BLaER1 (cell line): ENCODE results near the gene PPM1B.
"Not testable (repeated sequence)": the region's sequence is repeated elsewhere in the genome, so short reads cannot be mapped to it uniquely, and the experiment has no call there.

Experiments
- H3K27ac ChIP-seq: shearing (Covaris generic); formaldehyde crosslinking; 2 replicates; pipeline ENCODE4 v1.8.1; 2022
- H3K27me3 ChIP-seq: shearing (Covaris generic); formaldehyde crosslinking; 2 replicates; pipeline ENCODE4 v1.8.1; 2022
- H3K36me3 ChIP-seq: shearing (Covaris generic); formaldehyde crosslinking; 2 replicates; pipeline ENCODE4 v1.8.1; 2022
- H3K4me1 ChIP-seq: shearing (Covaris generic); formaldehyde crosslinking; 2 replicates; pipeline ENCODE4 v1.8.1; 2022
- H3K4me2 ChIP-seq: shearing (Covaris generic); formaldehyde crosslinking; 2 replicates; pipeline ENCODE4 v1.8.1; 2022
- H3K4me3 ChIP-seq: shearing (Covaris generic); formaldehyde crosslinking; 2 replicates; pipeline ENCODE4 v1.8.1; 2022
- H3K9ac ChIP-seq: shearing (Covaris generic); formaldehyde crosslinking; 2 replicates; pipeline ENCODE4 v1.8.1; 2022
- H3K9me3 ChIP-seq: shearing (Covaris generic); formaldehyde crosslinking; 2 replicates; pipeline ENCODE4 v1.8.1; 2022
- H4K20me1 ChIP-seq: shearing (Covaris generic); formaldehyde crosslinking; 2 replicates; pipeline ENCODE4 v1.8.1; 2022
- Cebpa-rat ChIP-seq: shearing (Covaris generic); IDR thresholded peaks from 2 replicates; pipeline ENCODE4 v1.8.1; 2022

The PPM1B gene

DNA sequence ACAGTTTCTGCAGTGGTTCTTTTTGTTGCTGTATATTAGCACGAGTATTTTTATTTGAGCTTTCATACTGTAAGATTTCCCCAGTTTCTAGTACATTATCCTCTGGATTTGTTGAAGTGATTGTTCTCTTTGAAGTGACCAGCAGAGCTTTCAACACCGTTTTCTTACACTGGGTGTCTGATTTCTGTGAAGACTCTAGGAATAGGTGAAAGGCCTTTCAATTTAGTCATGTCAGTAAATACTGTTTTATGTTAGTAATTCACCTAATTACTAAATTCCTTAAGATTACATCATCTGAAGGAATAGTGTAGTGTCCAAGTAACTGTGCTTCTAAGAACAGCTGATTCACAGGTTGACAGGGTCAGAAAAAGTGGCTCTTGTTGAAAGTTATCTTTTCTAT lies 2.3 kb downstream of the PPM1B start:
- H3K9me3 ChIP-seq: peaks cover 7% of the 10 kb centered on the region
- H3K4me3 ChIP-seq: peak overlapping the region; percentile 92
- no peaks in the 10 kb centered on the region for H3K27me3 ChIP-seq
- H4K20me1 ChIP-seq: peaks cover 71% of the 10 kb centered on the region
- no peak for TF ChIP-seq Cebpa-rat
- peak overlapping the region; percentile 95 for H3K9ac ChIP-seq
- H3K36me3 ChIP-seq: peaks cover 18% of the 10 kb centered on the region; the same call in 1 of the 2 replicates
- H3K27ac ChIP-seq: no peak overlapping the region
- peak overlapping the region; percentile 89 for H3K4me2 ChIP-seq
- peaks cover 37% of the 10 kb centered on the region for H3K4me1 ChIP-seq

DNA sequence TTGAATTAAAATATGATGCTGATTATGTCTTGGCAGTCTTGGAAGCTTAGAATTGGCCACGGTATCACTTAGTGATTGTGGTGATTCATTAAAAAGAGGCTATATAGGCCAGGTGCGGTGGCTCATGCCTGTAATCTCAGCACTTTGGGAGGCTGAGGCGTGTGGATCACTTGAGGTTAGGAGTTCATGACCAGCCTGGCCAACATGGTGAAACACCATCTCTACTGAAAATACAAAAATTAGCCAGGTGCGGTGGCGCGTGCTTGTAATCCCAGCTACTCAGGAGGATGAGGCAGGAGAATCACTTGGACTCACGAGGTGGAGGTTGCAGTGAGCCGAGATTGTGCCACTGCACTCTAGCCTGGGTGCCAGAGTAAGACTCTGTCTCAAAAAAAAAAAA lies 2.8 kb downstream of the PPM1B start:
- not testable (repeated sequence) for H3K27ac ChIP-seq, H3K9me3 ChIP-seq, H3K27me3 ChIP-seq, H3K4me3 ChIP-seq
- Histone ChIP-seq H4K20me1 (peaks cover 75% of the 10 kb centered on the region), H3K9ac (peak overlapping the region; percentile 95), H3K4me1 (peaks cover 39% of the 10 kb centered on the region), H3K4me2 (peak overlapping the region; percentile 89), H3K36me3 (peaks cover 23% of the 10 kb centered on the region; the same call in 1 of the 2 replicates)

DNA sequence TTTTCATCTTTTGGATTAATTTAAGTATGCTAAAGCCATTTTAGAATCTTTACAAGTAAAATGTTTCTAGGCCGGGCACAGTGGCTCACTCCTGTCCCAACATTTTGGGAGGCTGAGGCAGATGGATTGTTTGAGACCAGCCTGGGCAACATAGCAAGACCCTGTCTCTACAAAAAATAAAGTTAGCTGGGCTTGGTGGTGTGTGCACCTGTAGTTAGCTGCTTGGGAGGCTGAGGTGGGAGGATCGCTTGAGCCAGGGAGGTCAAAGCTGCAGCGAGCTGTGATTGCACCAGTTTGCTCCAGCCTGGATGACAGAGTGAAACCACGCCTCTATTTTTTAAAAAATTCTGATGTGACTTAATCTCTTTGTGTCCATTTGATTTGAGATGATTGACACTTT lies 3.9 kb downstream of the PPM1B start:
- peaks cover 26% of the 10 kb centered on the region; the same call in 1 of the 2 replicates for H3K36me3 ChIP-seq
- no peak for TF ChIP-seq Cebpa-rat
- peaks cover 80% of the 10 kb centered on the region for H4K20me1 ChIP-seq
- no peak overlapping the region for H3K4me3 ChIP-seq
- H3K9me3 ChIP-seq: no peaks in the 10 kb centered on the region
- H3K27me3 ChIP-seq: no peaks in the 10 kb centered on the region
- no peak overlapping the region for H3K9ac ChIP-seq
- H3K27ac ChIP-seq: no peak overlapping the region
- H3K4me1 ChIP-seq: peaks cover 35% of the 10 kb centered on the region
- no peak overlapping the region for H3K4me2 ChIP-seq

DNA sequence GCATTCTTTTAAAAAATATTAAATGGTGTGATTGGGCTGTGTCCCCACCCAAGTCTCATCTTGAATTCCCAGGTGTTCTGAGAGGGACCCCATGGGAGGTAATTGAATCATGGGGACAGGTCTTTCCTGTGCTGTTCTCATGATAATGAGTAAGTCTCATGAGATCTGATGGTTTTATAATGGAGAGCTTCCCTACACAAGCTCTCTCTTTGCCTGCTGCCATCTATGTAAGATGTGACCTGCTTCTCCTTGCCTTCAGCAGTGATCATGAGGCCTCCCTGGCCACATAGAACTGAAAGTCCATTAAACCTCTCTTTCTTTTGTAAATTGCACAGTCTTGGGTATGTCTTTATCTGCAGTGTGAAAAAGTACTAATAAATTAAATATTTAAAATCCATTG lies 10.3 kb downstream of the PPM1B start:
- Histone ChIP-seq H3K9me3 (peaks cover 15% of the 10 kb centered on the region), H3K4me1 (peaks cover 23% of the 10 kb centered on the region; the same call in 1 of the 2 replicates), H3K4me2 (no peak overlapping the region), H3K9ac (no peak overlapping the region), H3K4me3 (no peak overlapping the region), H3K36me3 (peaks cover 52% of the 10 kb centered on the region), H4K20me1 (peaks cover 63% of the 10 kb centered on the region), H3K27ac (no peak overlapping the region), H3K27me3 (no peaks in the 10 kb centered on the region)
- no peak for TF ChIP-seq Cebpa-rat

DNA sequence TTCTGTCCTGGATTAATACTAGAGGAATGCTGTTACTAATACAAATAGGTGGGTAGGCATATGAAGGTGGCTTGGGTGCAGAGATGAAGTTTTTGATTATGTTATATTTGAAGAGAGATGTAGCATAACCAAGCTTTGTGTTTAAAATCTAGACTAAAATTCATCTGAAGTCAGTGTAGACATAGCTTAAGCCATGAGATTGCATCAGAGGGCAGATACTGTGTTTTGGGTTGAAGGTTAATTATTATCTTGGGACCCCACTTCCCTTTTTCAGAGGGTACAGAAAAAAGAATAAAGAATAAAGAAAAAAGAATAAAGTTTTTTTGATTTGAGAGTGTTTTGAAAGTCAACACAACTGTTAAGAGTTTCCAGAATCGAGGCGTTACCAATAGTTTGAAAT lies 13.0 kb downstream of the PPM1B start:
- H3K27me3 ChIP-seq: no peaks in the 10 kb centered on the region
- H3K4me3 ChIP-seq: no peak overlapping the region
- peaks cover 57% of the 10 kb centered on the region for H4K20me1 ChIP-seq
- H3K9me3 ChIP-seq: peaks cover 15% of the 10 kb centered on the region
- H3K9ac ChIP-seq: no peak overlapping the region
- no peak overlapping the region for H3K27ac ChIP-seq
- TF ChIP-seq Cebpa-rat: no peak
- peaks cover 14% of the 10 kb centered on the region; the same call in 1 of the 2 replicates for H3K4me1 ChIP-seq
- H3K36me3 ChIP-seq: peaks cover 47% of the 10 kb centered on the region
- H3K4me2 ChIP-seq: no peak overlapping the region

DNA sequence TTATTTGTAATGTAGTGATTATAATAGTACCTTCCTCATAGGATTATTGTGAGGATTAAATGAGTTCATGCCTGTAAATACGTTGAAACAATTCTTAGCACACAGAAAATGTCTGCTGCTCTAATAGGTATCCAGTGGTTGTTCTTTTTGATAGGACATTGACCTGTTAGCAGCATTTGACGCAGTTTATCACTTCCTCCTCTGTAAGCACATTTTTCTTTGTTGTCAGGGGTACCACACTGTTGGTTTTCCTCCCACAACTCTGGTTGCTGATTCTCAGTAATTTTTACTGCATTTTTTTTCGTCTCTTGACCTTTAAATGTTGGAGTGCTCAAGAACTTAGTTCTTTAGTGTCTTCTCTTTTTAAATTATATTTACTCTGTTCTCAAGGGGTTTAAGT lies 15.4 kb downstream of the PPM1B start:
- no peak for TF ChIP-seq Cebpa-rat
- no peak overlapping the region for H3K4me3 ChIP-seq
- H3K4me2 ChIP-seq: 0 out of 2 replicates have a peak overlapping the region, but pooled peaks have one; percentile 0
- H3K36me3 ChIP-seq: peaks cover 41% of the 10 kb centered on the region
- peaks cover 71% of the 10 kb centered on the region for H4K20me1 ChIP-seq
- peaks cover 14% of the 10 kb centered on the region; the same call in 1 of the 2 replicates for H3K4me1 ChIP-seq
- peaks cover 12% of the 10 kb centered on the region for H3K9me3 ChIP-seq
- H3K9ac ChIP-seq: no peak overlapping the region
- H3K27ac ChIP-seq: no peak overlapping the region
- no peaks in the 10 kb centered on the region for H3K27me3 ChIP-seq

DNA sequence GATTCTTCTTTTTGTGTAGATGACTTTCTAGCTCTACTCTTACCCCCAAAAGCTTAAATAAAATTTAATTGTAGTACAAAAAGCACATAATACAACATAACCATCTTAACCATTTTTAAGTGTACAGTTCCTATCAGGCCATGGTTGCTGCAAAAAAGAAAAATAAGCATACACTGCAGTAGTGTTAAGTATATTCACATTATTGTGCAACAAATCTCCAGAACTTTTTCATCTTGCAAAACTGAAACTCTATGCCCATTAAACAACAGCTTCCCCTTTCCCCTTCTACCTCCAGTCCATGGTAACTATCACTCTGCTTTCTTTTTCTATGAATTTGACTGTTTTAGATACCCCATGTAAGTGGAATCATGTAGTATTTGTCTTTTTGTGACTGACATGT lies 18.1 kb downstream of the PPM1B start:
- Histone ChIP-seq H4K20me1 (peaks cover 86% of the 10 kb centered on the region), H3K27ac (no peak overlapping the region), H3K4me3 (no peak overlapping the region), H3K36me3 (peaks cover 24% of the 10 kb centered on the region), H3K4me2 (no peak overlapping the region), H3K9ac (no peak overlapping the region), H3K27me3 (no peaks in the 10 kb centered on the region), H3K4me1 (peaks cover 20% of the 10 kb centered on the region), H3K9me3 (peaks cover 11% of the 10 kb centered on the region)
- TF ChIP-seq Cebpa-rat: no peak

DNA sequence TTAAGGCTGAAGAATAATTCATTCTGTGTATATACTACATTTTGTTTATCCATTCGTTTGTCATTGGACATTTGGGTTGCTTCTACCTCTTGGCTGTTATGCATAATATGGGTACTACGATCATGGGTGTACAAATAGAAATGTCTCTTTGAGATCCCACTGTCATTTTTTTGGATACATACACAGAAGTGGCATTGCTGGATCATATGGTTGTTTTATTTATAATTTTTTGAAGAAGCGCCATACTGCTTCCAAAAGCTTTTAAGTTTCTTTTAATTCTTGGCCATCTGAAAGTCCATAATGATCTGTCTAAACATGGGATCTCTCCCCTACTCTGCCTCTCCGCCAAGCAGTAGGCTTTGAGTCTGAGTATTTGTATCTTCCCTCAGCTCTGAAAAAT lies 18.6 kb downstream of the PPM1B start:
- H3K27me3 ChIP-seq: no peaks in the 10 kb centered on the region
- no peak overlapping the region for H3K9ac ChIP-seq
- peaks cover 24% of the 10 kb centered on the region for H3K4me1 ChIP-seq
- H3K9me3 ChIP-seq: peaks cover 11% of the 10 kb centered on the region
- H3K4me3 ChIP-seq: no peak overlapping the region
- H3K4me2 ChIP-seq: no peak overlapping the region
- peaks cover 86% of the 10 kb centered on the region for H4K20me1 ChIP-seq
- no peak for TF ChIP-seq Cebpa-rat
- peaks cover 24% of the 10 kb centered on the region for H3K36me3 ChIP-seq
- H3K27ac ChIP-seq: no peak overlapping the region

DNA sequence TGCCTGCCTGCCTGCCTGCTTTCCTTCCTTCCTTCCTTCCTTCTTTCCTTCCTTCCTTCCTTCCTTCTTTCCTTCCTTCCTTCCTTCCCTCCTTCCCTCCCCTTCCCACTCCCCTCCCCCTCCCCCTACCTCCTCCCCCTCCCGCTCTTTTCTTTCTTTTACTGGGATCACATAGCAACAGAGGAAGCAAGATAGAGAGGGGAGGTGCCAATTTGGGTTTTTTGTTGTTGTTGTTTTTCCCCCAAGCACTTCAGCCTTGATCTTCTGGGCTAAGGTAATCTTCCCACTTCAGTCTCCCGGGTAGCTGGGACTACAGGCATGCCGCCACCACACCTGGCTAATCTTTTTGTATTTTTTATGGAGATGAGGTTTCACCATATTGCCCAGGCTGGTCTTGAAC lies 20.0 kb downstream of the PPM1B start:
- no peak overlapping the region for H3K27ac ChIP-seq
- H4K20me1 ChIP-seq: peaks cover 84% of the 10 kb centered on the region
- peaks cover 24% of the 10 kb centered on the region for H3K4me1 ChIP-seq
- no peak for TF ChIP-seq Cebpa-rat
- H3K4me3 ChIP-seq: no peak overlapping the region
- H3K27me3 ChIP-seq: no peaks in the 10 kb centered on the region
- H3K9me3 ChIP-seq: peaks cover 8% of the 10 kb centered on the region
- no peak overlapping the region for H3K4me2 ChIP-seq
- peaks cover 24% of the 10 kb centered on the region; the same call in 1 of the 2 replicates for H3K36me3 ChIP-seq
- no peak overlapping the region for H3K9ac ChIP-seq

DNA sequence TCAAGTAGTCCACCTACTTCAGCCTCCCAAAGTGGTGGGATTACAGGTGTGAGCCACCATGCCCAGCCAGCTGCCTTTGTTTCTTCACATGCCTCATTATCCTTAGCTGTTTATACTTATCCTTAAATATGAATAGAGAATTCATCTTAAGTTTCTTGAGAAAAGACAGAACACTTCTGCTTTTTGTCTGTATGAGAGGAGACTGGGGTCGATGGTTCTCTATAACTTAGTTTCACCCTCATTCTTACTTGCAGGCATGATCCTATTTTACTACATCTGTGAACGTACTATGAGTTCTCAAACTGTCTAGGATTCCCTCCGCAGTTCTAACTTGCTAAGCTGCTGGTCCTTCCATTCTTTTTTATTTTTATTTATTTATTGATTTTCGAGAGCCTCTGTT lies 20.4 kb downstream of the PPM1B start:
- H3K9ac ChIP-seq: no peak overlapping the region
- no peak overlapping the region for H3K27ac ChIP-seq
- H3K27me3 ChIP-seq: no peaks in the 10 kb centered on the region
- no peak overlapping the region for H3K4me2 ChIP-seq
- no peak for TF ChIP-seq Cebpa-rat
- peaks cover 28% of the 10 kb centered on the region for H3K36me3 ChIP-seq
- H3K9me3 ChIP-seq: peaks cover 10% of the 10 kb centered on the region
- peaks cover 19% of the 10 kb centered on the region for H3K4me1 ChIP-seq
- peaks cover 80% of the 10 kb centered on the region for H4K20me1 ChIP-seq
- H3K4me3 ChIP-seq: no peak overlapping the region

DNA sequence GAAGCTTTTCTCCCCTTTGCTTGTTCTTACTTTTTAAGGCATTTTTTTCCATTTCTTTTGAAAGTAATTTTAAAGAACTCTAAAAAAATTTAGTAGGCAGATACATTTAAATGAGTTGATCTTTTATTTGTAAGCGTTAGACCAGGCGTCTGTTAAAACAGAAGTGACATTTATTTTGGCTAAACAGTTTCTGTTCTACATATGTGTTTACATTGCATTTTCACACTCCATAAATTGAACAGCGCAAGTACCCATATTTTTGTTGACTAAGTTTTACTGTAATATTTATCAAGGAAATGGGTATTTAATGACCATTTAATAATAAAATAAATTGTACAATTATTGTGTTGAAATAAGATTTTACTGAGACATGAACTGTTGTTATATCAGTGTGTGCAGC lies 21.9 kb downstream of the PPM1B start:
- Histone ChIP-seq H3K36me3 (peaks cover 38% of the 10 kb centered on the region), H3K27ac (no peak overlapping the region), H3K4me1 (peaks cover 16% of the 10 kb centered on the region), H3K9me3 (peaks cover 18% of the 10 kb centered on the region), H3K4me2 (no peak overlapping the region), H3K9ac (no peak overlapping the region), H3K4me3 (no peak overlapping the region), H4K20me1 (peaks cover 78% of the 10 kb centered on the region), H3K27me3 (no peaks in the 10 kb centered on the region)
- TF ChIP-seq Cebpa-rat: no peak
